ENCODE data around the gene RIC8A. TPM values are rescaled to one million over a fixed set of nuclear protein-coding genes. Genes with fewer than 3 reads are reported as not detected.

Gene RIC8A
- polyA plus RNA-seq, 3 donors = 71.4 to 88.1 (median 80.9) TPM

- DNase-seq (ENCODE audit: extremely low read depth in 1 of 11, low read depth in 9 of 11, low spot score in 4 of 11) = no peak
These were observed 7.1 kb upstream of the RIC8A start for GRCh38 chr11:200224-201003.

GRCh38 chr11:201966-202365, 5.5 kb upstream of the RIC8A start:
- DNase-seq (ENCODE audit: extremely low read depth in 1 of 11, low read depth in 9 of 11, low spot score in 4 of 11) = no peak

GRCh38 chr11:202490-202889, 5.0 kb upstream of the RIC8A start:
- no peak for DNase-seq (ENCODE audit: extremely low read depth in 1 of 11, low read depth in 9 of 11, low spot score in 4 of 11)

- no peak for DNase-seq (ENCODE audit: extremely low read depth in 1 of 11, low read depth in 9 of 11, low spot score in 4 of 11)
These were observed 4.2 kb upstream of the RIC8A start for GRCh38 chr11:203056-203944.

- no peak for DNase-seq (ENCODE audit: extremely low read depth in 1 of 11, low read depth in 9 of 11, low spot score in 4 of 11)
These were observed 3.4 kb upstream of the RIC8A start for GRCh38 chr11:203945-204586.

- no peak for DNase-seq (ENCODE audit: extremely low read depth in 1 of 11, low read depth in 9 of 11, low spot score in 4 of 11)
These were observed 2.9 kb upstream of the RIC8A start for GRCh38 chr11:204587-205109.

- no peak for DNase-seq (ENCODE audit: extremely low read depth in 1 of 11, low read depth in 9 of 11, low spot score in 4 of 11)
These were observed 2.1 kb upstream of the RIC8A start for GRCh38 chr11:205221-206001.

GRCh38 chr11:206002-206384, 1.5 kb upstream of the RIC8A start:
- no peak for DNase-seq (ENCODE audit: extremely low read depth in 1 of 11, low read depth in 9 of 11, low spot score in 4 of 11)

- DNase-seq (ENCODE audit: extremely low read depth in 1 of 11, low read depth in 9 of 11, low spot score in 4 of 11) = peak in 1 of 11 donors; percentile 12
These were observed 841 bp upstream of the RIC8A start for GRCh38 chr11:206526-207207.

- peak in 6 of 11 donors; percentile 16 to 21 (median 18) for DNase-seq (ENCODE audit: extremely low read depth in 1 of 11, low read depth in 9 of 11, low spot score in 4 of 11)
These were observed 314 bp downstream of the RIC8A start for GRCh38 chr11:207863-208180.

GRCh38 chr11:208181-208916, 841 bp downstream of the RIC8A start:
- peak; percentile 53 to 84 (median 70) for DNase-seq (ENCODE audit: extremely low read depth in 1 of 11, low read depth in 9 of 11, low spot score in 4 of 11)

GRCh38 chr11:208917-209260, 1.4 kb downstream of the RIC8A start:
- no peak for DNase-seq (ENCODE audit: extremely low read depth in 1 of 11, low read depth in 9 of 11, low spot score in 4 of 11)

GRCh38 chr11:209275-210121, 2.0 kb downstream of the RIC8A start:
- DNase-seq (ENCODE audit: extremely low read depth in 1 of 11, low read depth in 9 of 11, low spot score in 4 of 11) = no peak

GRCh38 chr11:210122-210802, 2.8 kb downstream of the RIC8A start:
- no peak for DNase-seq (ENCODE audit: extremely low read depth in 1 of 11, low read depth in 9 of 11, low spot score in 4 of 11)

- DNase-seq (ENCODE audit: extremely low read depth in 1 of 11, low read depth in 9 of 11, low spot score in 4 of 11) = no peak
These were observed 3.3 kb downstream of the RIC8A start for GRCh38 chr11:210803-211180.

GRCh38 chr11:211295-211694, 3.8 kb downstream of the RIC8A start:
- no peak for DNase-seq (ENCODE audit: extremely low read depth in 1 of 11, low read depth in 9 of 11, low spot score in 4 of 11)
